HEK293 (cell line): Measurements from ENCODE around the gene MOCS2.

Experiments used
- CTCF ChIA-PET: fragments of 350-600 bp; formaldehyde crosslinking; extraction: SDS; loops from one replicate; lab custom pipeline; 2021; ENCODE audit warnings: antibody characterized with exemption; lab: Yijun Ruan, JAX
- POLR2A ChIA-PET: fragments of 300-600 bp; formaldehyde crosslinking; extraction: SDS; loops from one replicate; lab custom pipeline; 2020; ENCODE audit warnings: antibody characterized with exemption, inconsistent platforms; lab: Yijun Ruan, JAX
- H3K27ac ChIP-seq: fragments of 200-500 bp; sonication (Bioruptor generic); 2 replicates; pipeline ENCODE4 v1.5.1; 2014; ENCODE audit warnings: low read depth, low read length, control low read depth, inconsistent platforms; ENCODE audit errors: extremely low read depth
- H3K36me3 ChIP-seq, 2 experiments: fragments of 200-500 bp in 1 of 2; sonication (Bioruptor generic) in 1 of 2; 1 replicate in 1 of 2; 2 replicates in 1 of 2; pipeline ENCODE4 v1.5.1; 2014 to 2017; ENCODE audit warnings: inconsistent platforms in 2 of 2, low read length in 2 of 2; ENCODE audit not compliant: control insufficient read depth in 2 of 2, insufficient read depth in 1 of 2
- H3K4me1 ChIP-seq: fragments of 200-500 bp; sonication (Bioruptor generic); 2 replicates; pipeline ENCODE4 v1.5.1; 2014; ENCODE audit warnings: mild to moderate bottlenecking, low read length, inconsistent platforms; ENCODE audit not compliant: control insufficient read depth, insufficient read depth
- H3K4me3 ChIP-seq: 2 replicates; pipeline ENCODE4 v1.5.1; 2011; ENCODE audit warnings: low read depth, mild to moderate bottlenecking, control low read depth, low read length, moderate library complexity
- H3K9me3 ChIP-seq: fragments of 200-500 bp; sonication (Bioruptor generic); 2 replicates; pipeline ENCODE4 v1.5.1; 2014; ENCODE audit warnings: low read depth, low read length, inconsistent platforms; ENCODE audit not compliant: control insufficient read depth, insufficient read depth
- HOXC10 ChIP-seq: sonication (generic); formaldehyde crosslinking; IDR thresholded peaks from 2 replicates; pipeline ENCODE4 v1.8.1; 2023; ENCODE audit warnings: mild to moderate bottlenecking, missing genetic modification reagents
- KLF17 ChIP-seq: fragments of 450-650 bp; formaldehyde crosslinking; IDR thresholded peaks from 2 replicates; pipeline ENCODE4 v1.5.1; 2016; ENCODE audit warnings: missing biosample characterization, missing genetic modification characterization
- PATZ1 ChIP-seq: fragments of 450-650 bp; formaldehyde crosslinking; IDR thresholded peaks from 2 replicates; pipeline ENCODE4 v1.5.1; 2016; ENCODE audit warnings: missing biosample characterization, missing genetic modification characterization
- PRDM1 ChIP-seq: fragments of 450-650 bp; formaldehyde crosslinking; IDR thresholded peaks from 2 replicates; pipeline ENCODE4; 2016; ENCODE audit warnings: missing biosample characterization, missing genetic modification characterization
- SCRT2 ChIP-seq: fragments of 450-650 bp; formaldehyde crosslinking; IDR thresholded peaks from 2 replicates; pipeline ENCODE4 v1.5.1; 2016; ENCODE audit warnings: missing biosample characterization, missing genetic modification characterization
- SP2 ChIP-seq: fragments of 450-650 bp; formaldehyde crosslinking; IDR thresholded peaks from 2 replicates; pipeline ENCODE4 v1.5.1; 2016; ENCODE audit warnings: missing biosample characterization, missing genetic modification characterization
- YY2 ChIP-seq: fragments of 450-650 bp; formaldehyde crosslinking; IDR thresholded peaks from 2 replicates; pipeline ENCODE4 v1.5.1; 2016; ENCODE audit warnings: missing biosample characterization, missing genetic modification characterization
- ZBTB44 ChIP-seq: fragments of 450-650 bp; IDR thresholded peaks from 2 replicates; pipeline ENCODE4 v1.5.1; 2018; ENCODE audit warnings: missing biosample characterization, mild to moderate bottlenecking, missing genetic modification characterization
- ZNF133 ChIP-seq: fragments of 450-650 bp; formaldehyde crosslinking; IDR thresholded peaks from 2 replicates; pipeline ENCODE4 v1.5.1; 2016; ENCODE audit warnings: missing biosample characterization, missing genetic modification characterization
- ZNF175 ChIP-seq: fragments of 450-650 bp; formaldehyde crosslinking; IDR thresholded peaks from 2 replicates; pipeline ENCODE4 v1.5.1; 2016; ENCODE audit warnings: missing biosample characterization, missing genetic modification characterization
- ZNF221 ChIP-seq: fragments of 450-650 bp; formaldehyde crosslinking; IDR thresholded peaks from 2 replicates; pipeline ENCODE4 v1.5.1; 2017; ENCODE audit warnings: missing biosample characterization, missing genetic modification characterization, borderline replicate concordance
- ZNF366 ChIP-seq: fragments of 450-650 bp; formaldehyde crosslinking; conservative IDR thresholded peaks from 2 replicates; pipeline ENCODE4 v1.5.1; 2016; ENCODE audit warnings: missing biosample characterization, missing genetic modification characterization
- ZNF394 ChIP-seq: fragments of 450-650 bp; formaldehyde crosslinking; IDR thresholded peaks from 2 replicates; pipeline ENCODE4 v1.5.1; 2016; ENCODE audit warnings: missing biosample characterization, missing genetic modification characterization, mild to moderate bottlenecking, moderate library complexity, borderline replicate concordance
- ZNF501 ChIP-seq: fragments of 450-650 bp; formaldehyde crosslinking; IDR thresholded peaks from 2 replicates; pipeline ENCODE4 v1.5.1; 2016; ENCODE audit warnings: missing biosample characterization, missing genetic modification characterization
- ZNF626 ChIP-seq: fragments of 450-650 bp; sonication (Bioruptor Pico); formaldehyde crosslinking; IDR thresholded peaks from 2 replicates; pipeline ENCODE4 v1.5.1; 2018; ENCODE audit warnings: missing biosample characterization, missing genetic modification characterization, inconsistent platforms
- ZNF629 ChIP-seq: fragments of 450-650 bp; formaldehyde crosslinking; IDR thresholded peaks from 2 replicates; pipeline ENCODE4 v1.5.1; 2017; ENCODE audit warnings: missing biosample characterization, missing genetic modification characterization
- ZNF654 ChIP-seq: fragments of 450-650 bp; formaldehyde crosslinking; IDR thresholded peaks from 2 replicates; pipeline ENCODE4 v1.5.1; 2016; ENCODE audit warnings: low read depth, missing biosample characterization, missing genetic modification characterization
- ZNF660 ChIP-seq: fragments of 450-650 bp; IDR thresholded peaks from 2 replicates; pipeline ENCODE4 v1.5.1; 2018; ENCODE audit warnings: missing biosample characterization, mild to moderate bottlenecking, missing genetic modification characterization
- ZNF843 ChIP-seq: fragments of 450-650 bp; formaldehyde crosslinking; IDR thresholded peaks from 2 replicates; pipeline ENCODE4 v1.5.1; 2016; ENCODE audit warnings: missing biosample characterization, missing genetic modification characterization
- ZSCAN30 ChIP-seq: fragments of 450-650 bp; IDR thresholded peaks from 2 replicates; pipeline ENCODE4 v1.5.1; 2018; ENCODE audit warnings: missing biosample characterization, mild to moderate bottlenecking, missing genetic modification characterization, moderate library complexity
- TF ChIP-seq, protein P1 (sequence below): fragments of 450-650 bp; formaldehyde crosslinking; IDR thresholded peaks from 2 replicates; pipeline ENCODE4 v1.5.1; 2017; ENCODE audit warnings: missing biosample characterization, missing genetic modification characterization
- TF ChIP-seq, protein P2 (sequence below): fragments of 450-650 bp; formaldehyde crosslinking; IDR thresholded peaks from 2 replicates; pipeline ENCODE4 v1.5.1; 2016; ENCODE audit warnings: missing biosample characterization, missing genetic modification characterization

The MOCS2 gene

DNA sequence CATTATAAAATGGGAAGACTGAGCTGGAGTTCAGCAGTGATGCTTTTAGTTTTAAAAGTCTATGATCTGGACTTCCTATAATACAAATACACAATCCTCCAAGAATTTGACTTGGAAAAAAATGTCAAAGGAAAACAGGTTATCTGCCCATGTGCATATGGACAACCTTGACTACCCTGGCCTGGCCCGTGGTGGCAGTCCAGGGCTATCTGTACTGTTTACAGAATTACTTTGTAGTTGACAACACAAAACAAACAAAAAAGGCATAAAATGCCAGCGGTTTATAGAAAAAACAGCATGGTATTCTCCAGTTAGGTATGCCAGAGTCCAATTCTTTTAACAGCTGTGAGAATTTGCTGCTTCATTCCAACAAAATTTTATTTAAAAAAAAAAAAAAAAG lies 17.3 kb downstream of the MOCS2 start:
- H3K9me3 ChIP-seq = no peaks in the 10 kb centered on the region
- CTCF ChIA-PET = interaction anchor here (7.0 kb wide), 1 partner anchor 143 kb away, joined by 81 read pairs; no protein-coding TSS in a partner anchor
- no peaks in the 10 kb centered on the region for H3K4me1 ChIP-seq
- POLR2A ChIA-PET = interaction anchor here (1.2 kb wide), 1 partner anchor 17 kb away, joined by 3 read pairs; the partner anchor contains the start of gene MOCS2
- no peak overlapping the region for H3K4me3 ChIP-seq
- no peak overlapping the region for H3K27ac ChIP-seq
- TF ChIP-seq ZNF843 (no peak), ZBTB44 (tag by site-specific recombination) (no peak), ZNF221 (tag by site-specific recombination) (no peak), ZNF629 (tag by site-specific recombination) (no peak), ZNF133 (tag by site-specific recombination) (no peak), ZNF366 (tag by site-specific recombination) (no peak), ZNF394 (tag by site-specific recombination) (no peak), KLF17 (tag by site-specific recombination) (no peak), SP2 (tag by site-specific recombination) (no peak), ZSCAN30 (tag by site-specific recombination) (no peak), HOXC10 (CRISPR knock-in tag) (no peak), ZNF501 (tag by site-specific recombination) (no peak), ZNF175 (tag by site-specific recombination) (no peak), YY2 (no peak), ZNF626 (tag by site-specific recombination) (no peak), SCRT2 (tag by site-specific recombination) (no peak)
- H3K36me3 ChIP-seq = peaks cover under 1 to 15% of the 10 kb centered on the region in 2 experiments; a peak in 2 of 3 replicates

DNA sequence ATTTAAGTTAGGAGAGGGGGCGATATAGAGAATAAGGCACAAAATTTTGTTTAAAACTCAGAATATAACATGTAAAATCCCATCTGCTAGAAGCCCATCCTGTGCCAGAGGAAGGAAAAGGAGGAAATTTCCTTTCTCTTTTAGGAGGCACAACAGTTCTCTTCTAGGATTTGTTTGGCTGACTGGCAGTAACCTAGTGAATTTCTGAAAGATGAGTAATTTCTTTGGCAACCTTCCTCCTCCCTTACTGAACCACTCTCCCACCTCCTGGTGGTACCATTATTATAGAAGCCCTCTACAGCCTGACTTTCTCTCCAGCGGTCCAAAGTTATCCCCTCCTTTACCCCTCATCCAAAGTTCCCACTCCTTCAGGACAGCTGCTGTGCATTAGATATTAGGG lies 18.3 kb downstream of the MOCS2 start:
- POLR2A ChIA-PET = interaction anchor here (1.1 kb wide), 1 partner anchor 102 kb away, joined by 3 read pairs; the partner anchor contains the start of gene ITGA2
- no peak overlapping the region for H3K27ac ChIP-seq
- TF ChIP-seq ZNF660 (no peak), PATZ1 (no peak), PRDM1 (tag by site-specific recombination) (peak; percentile 19; the same call in 1 of the 2 replicates), ZNF654 (tag by site-specific recombination) (0 out of 2 replicates have a peak, but pooled peaks have one; percentile 4)
- TF ChIP-seq, protein P1, sequence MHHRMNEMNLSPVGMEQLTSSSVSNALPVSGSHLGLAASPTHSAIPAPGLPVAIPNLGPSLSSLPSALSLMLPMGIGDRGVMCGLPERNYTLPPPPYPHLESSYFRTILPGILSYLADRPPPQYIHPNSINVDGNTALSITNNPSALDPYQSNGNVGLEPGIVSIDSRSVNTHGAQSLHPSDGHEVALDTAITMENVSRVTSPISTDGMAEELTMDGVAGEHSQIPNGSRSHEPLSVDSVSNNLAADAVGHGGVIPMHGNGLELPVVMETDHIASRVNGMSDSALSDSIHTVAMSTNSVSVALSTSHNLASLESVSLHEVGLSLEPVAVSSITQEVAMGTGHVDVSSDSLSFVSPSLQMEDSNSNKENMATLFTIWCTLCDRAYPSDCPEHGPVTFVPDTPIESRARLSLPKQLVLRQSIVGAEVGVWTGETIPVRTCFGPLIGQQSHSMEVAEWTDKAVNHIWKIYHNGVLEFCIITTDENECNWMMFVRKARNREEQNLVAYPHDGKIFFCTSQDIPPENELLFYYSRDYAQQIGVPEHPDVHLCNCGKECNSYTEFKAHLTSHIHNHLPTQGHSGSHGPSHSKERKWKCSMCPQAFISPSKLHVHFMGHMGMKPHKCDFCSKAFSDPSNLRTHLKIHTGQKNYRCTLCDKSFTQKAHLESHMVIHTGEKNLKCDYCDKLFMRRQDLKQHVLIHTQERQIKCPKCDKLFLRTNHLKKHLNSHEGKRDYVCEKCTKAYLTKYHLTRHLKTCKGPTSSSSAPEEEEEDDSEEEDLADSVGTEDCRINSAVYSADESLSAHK (tag by site-specific recombination) = no peak
- TF ChIP-seq, protein P2, sequence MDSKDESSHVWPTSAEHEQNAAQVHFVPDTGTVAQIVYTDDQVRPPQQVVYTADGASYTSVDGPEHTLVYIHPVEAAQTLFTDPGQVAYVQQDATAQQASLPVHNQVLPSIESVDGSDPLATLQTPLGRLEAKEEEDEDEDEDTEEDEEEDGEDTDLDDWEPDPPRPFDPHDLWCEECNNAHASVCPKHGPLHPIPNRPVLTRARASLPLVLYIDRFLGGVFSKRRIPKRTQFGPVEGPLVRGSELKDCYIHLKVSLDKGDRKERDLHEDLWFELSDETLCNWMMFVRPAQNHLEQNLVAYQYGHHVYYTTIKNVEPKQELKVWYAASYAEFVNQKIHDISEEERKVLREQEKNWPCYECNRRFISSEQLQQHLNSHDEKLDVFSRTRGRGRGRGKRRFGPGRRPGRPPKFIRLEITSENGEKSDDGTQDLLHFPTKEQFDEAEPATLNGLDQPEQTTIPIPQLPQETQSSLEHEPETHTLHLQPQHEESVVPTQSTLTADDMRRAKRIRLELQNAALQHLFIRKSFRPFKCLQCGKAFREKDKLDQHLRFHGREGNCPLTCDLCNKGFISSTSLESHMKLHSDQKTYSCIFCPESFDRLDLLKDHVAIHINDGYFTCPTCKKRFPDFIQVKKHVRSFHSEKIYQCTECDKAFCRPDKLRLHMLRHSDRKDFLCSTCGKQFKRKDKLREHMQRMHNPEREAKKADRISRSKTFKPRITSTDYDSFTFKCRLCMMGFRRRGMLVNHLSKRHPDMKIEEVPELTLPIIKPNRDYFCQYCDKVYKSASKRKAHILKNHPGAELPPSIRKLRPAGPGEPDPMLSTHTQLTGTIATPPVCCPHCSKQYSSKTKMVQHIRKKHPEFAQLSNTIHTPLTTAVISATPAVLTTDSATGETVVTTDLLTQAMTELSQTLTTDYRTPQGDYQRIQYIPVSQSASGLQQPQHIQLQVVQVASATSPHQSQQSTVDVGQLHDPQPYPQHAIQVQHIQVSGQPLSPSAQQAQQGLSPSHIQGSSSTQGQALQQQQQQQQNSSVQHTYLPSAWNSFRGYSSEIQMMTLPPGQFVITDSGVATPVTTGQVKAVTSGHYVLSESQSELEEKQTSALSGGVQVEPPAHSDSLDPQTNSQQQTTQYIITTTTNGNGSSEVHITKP = peak; percentile 40; the same call in 1 of the 2 replicates
- TF ChIP-seq, all 188 proteins: peak for 3

More for the DNA sequence above, 18.3 kb downstream of the MOCS2 start:
- CTCF ChIA-PET = interaction anchor here (1.0 to 7.0 kb wide), 2 partner anchors 135 to 142 kb away, joined by 3 to 81 read pairs; no protein-coding TSS in a partner anchor
- peaks cover 0 to 10% of the 10 kb centered on the region in 2 experiments; a peak in 2 of 3 replicates for H3K36me3 ChIP-seq
- no peaks in the 10 kb centered on the region for H3K4me1 ChIP-seq
- H3K9me3 ChIP-seq = no peaks in the 10 kb centered on the region
- H3K4me3 ChIP-seq = no peak overlapping the region
